Measurements from ENCODE around the gene GRIP1.

GRIP1 gene

DNA sequence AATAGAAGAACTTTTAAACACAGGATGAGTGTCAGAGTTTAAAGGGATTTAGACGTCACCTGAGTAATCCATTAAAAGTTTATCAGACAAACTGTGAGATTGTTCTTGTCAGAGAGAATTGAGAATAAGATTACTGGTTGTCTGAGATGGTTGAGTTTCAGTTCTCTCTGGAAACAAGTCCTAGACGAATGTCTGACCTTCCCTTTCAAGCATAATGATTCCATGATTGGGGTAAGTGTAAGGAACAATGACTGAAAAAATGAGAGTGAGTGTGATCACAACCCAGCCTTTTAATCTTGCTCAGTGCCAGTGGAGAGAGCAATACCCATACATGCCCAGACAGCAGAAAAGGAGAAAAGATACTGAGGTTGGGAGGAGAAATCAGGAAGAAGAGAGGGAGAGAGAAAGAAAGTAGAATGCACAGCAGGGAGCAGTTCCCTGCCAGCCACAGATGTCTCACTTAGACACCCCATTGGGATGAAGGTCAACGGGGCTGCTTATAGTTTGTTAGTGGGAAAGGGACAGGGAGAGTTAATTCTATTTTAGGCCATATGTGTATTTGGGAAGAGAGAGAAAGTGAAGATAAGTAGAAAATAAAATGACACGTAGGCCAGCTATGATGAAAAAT lies 4.3 kb downstream of the GRIP1 start:
- no peak overlapping the region for H3K4me3 ChIP-seq (ENCODE audit: low read depth, low read length)
- TF ChIP-seq, protein P1, sequence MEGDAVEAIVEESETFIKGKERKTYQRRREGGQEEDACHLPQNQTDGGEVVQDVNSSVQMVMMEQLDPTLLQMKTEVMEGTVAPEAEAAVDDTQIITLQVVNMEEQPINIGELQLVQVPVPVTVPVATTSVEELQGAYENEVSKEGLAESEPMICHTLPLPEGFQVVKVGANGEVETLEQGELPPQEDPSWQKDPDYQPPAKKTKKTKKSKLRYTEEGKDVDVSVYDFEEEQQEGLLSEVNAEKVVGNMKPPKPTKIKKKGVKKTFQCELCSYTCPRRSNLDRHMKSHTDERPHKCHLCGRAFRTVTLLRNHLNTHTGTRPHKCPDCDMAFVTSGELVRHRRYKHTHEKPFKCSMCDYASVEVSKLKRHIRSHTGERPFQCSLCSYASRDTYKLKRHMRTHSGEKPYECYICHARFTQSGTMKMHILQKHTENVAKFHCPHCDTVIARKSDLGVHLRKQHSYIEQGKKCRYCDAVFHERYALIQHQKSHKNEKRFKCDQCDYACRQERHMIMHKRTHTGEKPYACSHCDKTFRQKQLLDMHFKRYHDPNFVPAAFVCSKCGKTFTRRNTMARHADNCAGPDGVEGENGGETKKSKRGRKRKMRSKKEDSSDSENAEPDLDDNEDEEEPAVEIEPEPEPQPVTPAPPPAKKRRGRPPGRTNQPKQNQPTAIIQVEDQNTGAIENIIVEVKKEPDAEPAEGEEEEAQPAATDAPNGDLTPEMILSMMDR (IDR thresholded peaks at IDR 0.05; ENCODE audit: low read depth, low read length) = no peak

DNA sequence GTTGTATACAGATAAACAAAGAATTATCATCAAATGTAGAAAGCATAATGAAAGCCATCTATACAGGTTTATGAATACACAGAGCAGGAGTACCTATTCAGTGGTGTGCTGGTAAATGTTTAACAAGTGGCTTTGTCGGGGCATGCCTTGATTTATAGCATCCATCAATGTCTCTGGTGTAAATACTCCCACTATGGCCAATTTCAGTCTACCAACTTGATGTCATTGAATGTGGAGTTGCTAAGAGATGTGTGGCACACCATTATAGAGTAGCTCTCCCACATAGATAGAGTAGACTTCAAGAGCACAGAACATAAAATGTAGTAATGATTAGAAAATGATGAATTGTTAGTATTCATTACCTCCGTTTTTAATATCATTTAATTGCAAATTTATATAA lies 9.3 kb downstream of the GRIP1 start:
- no peak overlapping the region for H3K4me3 ChIP-seq (ENCODE audit: low read depth, low read length)
- TF ChIP-seq, protein P1 (IDR thresholded peaks at IDR 0.05; ENCODE audit: low read depth, low read length) = no peak

DNA sequence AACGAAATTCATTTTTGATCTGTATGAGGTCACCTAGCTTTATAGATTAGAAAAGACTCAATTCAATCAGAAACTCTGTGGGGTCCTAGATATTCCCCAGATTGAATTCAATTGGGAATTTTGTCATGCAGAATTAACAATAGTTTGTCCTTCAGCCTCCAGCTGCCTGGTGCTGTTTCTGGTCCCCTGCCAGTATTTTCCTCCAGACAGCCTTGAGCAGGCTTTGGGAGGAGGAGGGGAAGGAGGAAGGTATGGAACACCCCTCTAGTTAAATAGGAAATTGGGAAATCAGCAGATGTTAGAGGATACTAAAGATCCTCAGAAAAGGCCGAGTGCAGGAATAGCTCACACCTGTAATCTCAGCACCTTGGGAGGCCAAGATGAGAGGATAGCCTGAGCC lies 10.6 kb downstream of the GRIP1 start:
- H3K4me3 ChIP-seq (ENCODE audit: low read depth, low read length) = no peak overlapping the region
- TF ChIP-seq, protein P1 (IDR thresholded peaks at IDR 0.05; ENCODE audit: low read depth, low read length) = no peak

DNA sequence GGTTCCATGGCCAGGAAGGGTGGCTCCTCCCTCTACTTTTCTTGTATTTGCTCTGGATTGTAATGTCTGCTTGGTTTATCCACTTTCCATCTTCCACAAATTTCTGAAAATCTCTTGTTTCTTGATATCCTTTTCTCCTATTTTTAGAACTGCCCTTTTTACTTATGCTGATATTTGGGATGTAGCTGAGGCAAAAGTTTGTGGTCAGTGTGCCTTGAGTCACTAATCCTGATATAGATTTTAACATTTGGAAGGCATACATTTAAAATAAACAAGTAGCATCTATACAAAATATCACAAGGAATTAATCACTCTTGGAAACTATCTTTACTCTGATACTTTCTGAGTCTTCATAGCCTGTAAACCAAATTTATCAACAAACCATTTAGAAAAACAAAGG lies 11.0 kb downstream of the GRIP1 start:
- no peak overlapping the region for H3K4me3 ChIP-seq (ENCODE audit: low read depth, low read length)
- TF ChIP-seq, protein P1 (IDR thresholded peaks at IDR 0.05; ENCODE audit: low read depth, low read length) = no peak

DNA sequence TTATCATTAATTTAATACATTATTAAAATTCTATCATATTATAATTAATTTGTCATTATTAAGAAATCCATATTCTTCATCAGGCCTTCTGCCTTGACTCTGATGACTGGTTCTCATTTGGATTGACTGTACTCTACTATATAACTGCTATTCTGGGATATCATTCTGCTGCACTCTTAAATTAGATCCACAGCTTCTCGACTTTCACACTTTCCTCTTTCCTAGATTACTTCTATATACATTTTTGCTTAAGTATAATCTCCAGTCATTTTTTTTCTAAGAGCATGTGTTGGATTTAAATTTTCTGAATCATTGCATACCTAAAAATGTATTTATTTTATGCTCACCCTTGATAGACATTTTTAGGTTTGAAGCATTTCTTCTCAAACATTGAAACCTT lies 12.4 kb downstream of the GRIP1 start:
- H3K4me3 ChIP-seq (ENCODE audit: low read depth, low read length) = no peak overlapping the region
- TF ChIP-seq, protein P1 (IDR thresholded peaks at IDR 0.05; ENCODE audit: low read depth, low read length) = no peak

DNA sequence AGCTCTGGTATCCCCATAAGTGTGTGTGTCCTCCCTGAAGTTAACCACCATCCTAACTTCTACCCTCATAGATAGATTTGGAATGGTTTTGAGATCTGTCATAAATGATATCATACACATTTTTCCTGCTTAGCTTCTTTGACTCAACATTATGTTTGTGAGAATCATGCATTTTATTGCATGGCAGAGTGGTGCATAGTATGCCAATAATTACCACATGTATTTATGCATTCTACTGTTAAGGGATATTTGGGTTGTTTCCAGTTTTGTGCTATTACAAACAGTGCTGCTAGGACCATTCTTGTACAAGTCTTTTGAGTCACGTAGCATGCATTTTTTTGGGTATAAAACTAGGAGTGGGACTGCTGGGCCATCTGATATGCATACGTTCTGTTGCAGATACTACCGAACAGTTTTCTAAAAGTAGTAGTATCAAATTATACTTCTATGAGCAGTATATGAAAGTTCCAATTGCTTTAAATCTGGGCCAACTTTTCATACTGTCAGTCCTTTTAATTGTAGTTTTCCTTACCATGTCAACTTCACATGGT lies 13.4 kb downstream of the GRIP1 start:
- no peak overlapping the region for H3K4me3 ChIP-seq (ENCODE audit: low read depth, low read length)
- TF ChIP-seq, protein P1 (IDR thresholded peaks at IDR 0.05; ENCODE audit: low read depth, low read length) = no peak

DNA sequence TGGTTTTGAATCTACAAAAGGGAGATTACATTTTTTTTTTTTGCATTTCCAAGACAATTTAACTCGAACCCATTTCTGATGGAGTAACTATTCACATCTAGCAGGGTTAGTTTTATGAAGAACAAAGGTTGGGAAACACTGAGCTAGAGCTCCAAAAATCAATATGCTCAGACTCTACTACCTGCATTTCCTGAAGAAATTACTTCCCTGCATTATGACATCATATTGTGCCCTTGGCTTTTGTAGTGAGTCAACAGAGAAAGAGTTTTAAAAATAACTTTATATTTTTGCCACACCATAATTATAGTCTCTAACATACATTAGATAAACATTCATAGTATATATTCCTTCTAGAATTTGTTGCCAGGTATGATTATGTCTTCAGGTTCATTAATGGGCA lies 14.8 kb downstream of the GRIP1 start:
- TF ChIP-seq, protein P1 (IDR thresholded peaks at IDR 0.05; ENCODE audit: low read depth, low read length) = no peak
- H3K4me3 ChIP-seq (ENCODE audit: low read depth, low read length) = no peak overlapping the region
